H9 (cell line): ENCODE results near the gene UBE3C. TPM values are rescaled to one million over a fixed set of nuclear protein-coding genes. Genes with fewer than 3 reads are reported as not detected.

Experiments
- DNase-seq: peaks from one replicate; pipeline ENCODE4 v3.0.0-alpha.2; 2017
- H2AFZ ChIP-seq: one replicate; pipeline ENCODE4 v1.6.1; 2013; ENCODE audit warnings: mild to moderate bottlenecking, low read length, control low read depth, moderate library complexity
- H2AK5ac ChIP-seq: 2 replicates; pipeline ENCODE4 v1.6.1; 2013; ENCODE audit warnings: low read length, control low read depth, mixed read lengths; ENCODE audit not compliant: insufficient read length
- H2BK120ac ChIP-seq: one replicate; pipeline ENCODE4 v1.6.1; 2013; ENCODE audit warnings: low read depth, mild to moderate bottlenecking, low read length, control low read depth, inconsistent platforms; ENCODE audit not compliant: poor library complexity, severe bottlenecking
- H2BK12ac ChIP-seq: 2 replicates; pipeline ENCODE4 v1.6.1; 2013; ENCODE audit warnings: low read length, control low read depth, mixed read lengths, low read depth; ENCODE audit not compliant: insufficient read length
- H2BK15ac ChIP-seq: 2 replicates; pipeline ENCODE4 v1.6.1; 2013; ENCODE audit warnings: low read depth, low read length, control low read depth
- H2BK20ac ChIP-seq: one replicate; pipeline ENCODE4 v1.6.1; 2013; ENCODE audit warnings: low read depth, mild to moderate bottlenecking, low read length, control low read depth, inconsistent platforms; ENCODE audit not compliant: poor library complexity, severe bottlenecking
- H2BK5ac ChIP-seq: 2 replicates; pipeline ENCODE4 v1.6.1; 2013; ENCODE audit warnings: low read length, control low read depth, mixed read lengths; ENCODE audit not compliant: insufficient read length
- H3K14ac ChIP-seq: 2 replicates; pipeline ENCODE4 v1.6.1; 2013; ENCODE audit warnings: low read length, control low read depth; ENCODE audit not compliant: insufficient read depth
- H3K18ac ChIP-seq: 2 replicates; pipeline ENCODE4 v1.6.1; 2013; ENCODE audit warnings: low read depth, mild to moderate bottlenecking, mixed read lengths, low read length, control low read depth; ENCODE audit not compliant: insufficient read length
- H3K23ac ChIP-seq: 2 replicates; pipeline ENCODE4 v1.6.1; 2013; ENCODE audit warnings: low read length, control low read depth, mixed read lengths, low read depth; ENCODE audit not compliant: insufficient read length
- H3K23me2 ChIP-seq: 2 replicates; pipeline ENCODE4 v1.6.1; 2013; ENCODE audit warnings: low read depth, mild to moderate bottlenecking, mixed read lengths, low read length, control low read depth; ENCODE audit not compliant: insufficient read length, poor library complexity, severe bottlenecking
- H3K27ac ChIP-seq: 2 replicates; pipeline ENCODE4 v1.5.1; 2013; ENCODE audit warnings: low read length, control low read depth, mixed read lengths, low read depth; ENCODE audit not compliant: insufficient read length
- H3K27me3 ChIP-seq: 2 replicates; pipeline ENCODE4 v1.6.1; 2013; ENCODE audit warnings: low read length, control low read depth, inconsistent platforms; ENCODE audit not compliant: insufficient read depth
- H3K4ac ChIP-seq: 2 replicates; pipeline ENCODE4 v1.6.1; 2013; ENCODE audit warnings: low read depth, mild to moderate bottlenecking, control low read depth, inconsistent platforms, low read length, moderate library complexity
- H3K4me1 ChIP-seq: 2 replicates; pipeline ENCODE4 v1.6.1; 2013; ENCODE audit warnings: low read length, control low read depth, inconsistent platforms; ENCODE audit not compliant: insufficient read depth
- H3K4me2 ChIP-seq: 2 replicates; pipeline ENCODE4 v1.6.1; 2013; ENCODE audit warnings: low read length, control low read depth, mixed read lengths; ENCODE audit not compliant: insufficient read length, insufficient read depth
- H3K56ac ChIP-seq: 2 replicates; pipeline ENCODE4 v1.6.1; 2013; ENCODE audit warnings: low read depth, mild to moderate bottlenecking, mixed read lengths, low read length, control low read depth; ENCODE audit not compliant: insufficient read length
- H3K79me1 ChIP-seq: 2 replicates; pipeline ENCODE4 v1.6.1; 2013; ENCODE audit warnings: low read depth, mild to moderate bottlenecking, moderate library complexity, low read length, control low read depth, inconsistent platforms; ENCODE audit not compliant: insufficient read depth, poor library complexity, severe bottlenecking
- H3K79me2 ChIP-seq: 2 replicates; pipeline ENCODE4 v1.6.1; 2013; ENCODE audit warnings: low read length, control low read depth, inconsistent platforms; ENCODE audit not compliant: insufficient read depth
- H3K9ac ChIP-seq: 2 replicates; pipeline ENCODE4 v1.6.1; 2013; ENCODE audit warnings: low read length, control low read depth, mixed read lengths; ENCODE audit not compliant: insufficient read length; ENCODE audit errors: extremely low read depth
- H3K9me3 ChIP-seq: one replicate; pipeline ENCODE4 v1.6.1; 2013; ENCODE audit warnings: low read depth, low read length, inconsistent platforms; ENCODE audit not compliant: control insufficient read depth
- H3T11ph ChIP-seq: one replicate; pipeline ENCODE4 v1.6.1; 2013; ENCODE audit warnings: mild to moderate bottlenecking, low read length, control low read depth, inconsistent platforms
- H4K20me1 ChIP-seq: one replicate; pipeline ENCODE4 v1.6.1; 2013; ENCODE audit not compliant: control insufficient read depth, insufficient read length, insufficient read depth
- H4K5ac ChIP-seq: 2 replicates; pipeline ENCODE4 v1.6.1; 2013; ENCODE audit warnings: low read depth, mild to moderate bottlenecking, mixed read lengths, low read length, control low read depth; ENCODE audit not compliant: insufficient read length
- H4K8ac ChIP-seq: replicated peaks from 2 replicates; pipeline ENCODE4 v1.6.1; 2013; ENCODE audit warnings: low read length, control low read depth, mixed read lengths, low read depth; ENCODE audit not compliant: insufficient read length
- H4K91ac ChIP-seq: 2 replicates; pipeline ENCODE4 v1.6.1; 2013; ENCODE audit warnings: low read depth, mild to moderate bottlenecking, moderate library complexity, mixed read lengths, low read length, control low read depth; ENCODE audit not compliant: insufficient read length
- H3K27ac Mint-ChIP-seq, 3 experiments: 2 replicates in 2 of 3; 3 replicates in 1 of 3; pipeline ENCODE4 v1.8.0; 2020 to 2021; ENCODE audit warnings: mixed read lengths in 3 of 3, mild to moderate bottlenecking in 1 of 3, moderate library complexity in 1 of 3
- H3K27me3 Mint-ChIP-seq: 2 replicates; pipeline ENCODE4 v1.8.0; 2021; ENCODE audit warnings: low read depth, mild to moderate bottlenecking, moderate library complexity, mixed read lengths
- H3K36me3 Mint-ChIP-seq, 3 experiments: 2 replicates in 2 of 3; 3 replicates in 1 of 3; pipeline ENCODE4 v1.8.0; 2020 to 2021; ENCODE audit warnings: low read depth in 3 of 3, mixed read lengths in 3 of 3; ENCODE audit not compliant: insufficient read depth in 1 of 3
- H3K4me1 Mint-ChIP-seq, 2 experiments: 2 replicates each; pipeline ENCODE4 v1.8.0; 2020; ENCODE audit warnings: mixed read lengths in 2 of 2
- H3K4me3 Mint-ChIP-seq, 2 experiments: 2 replicates in 1 of 2; 3 replicates in 1 of 2; pipeline ENCODE4 v1.8.0; 2020 to 2021; ENCODE audit warnings: mild to moderate bottlenecking in 2 of 2, mixed read lengths in 2 of 2, moderate library complexity in 1 of 2
- H3K9me3 Mint-ChIP-seq, 2 experiments: 2 replicates in 1 of 2; 3 replicates in 1 of 2; pipeline ENCODE4 v1.8.0; 2020; ENCODE audit warnings: mild to moderate bottlenecking in 2 of 2, mixed read lengths in 2 of 2, moderate library complexity in 1 of 2
- WGBS: extraction: QIAGEN DNeasy Blood & Tissue Kit; methylation state at CpG from one replicate; pipeline ENCODE4 v1.1.7; 2013; ENCODE audit warnings: missing lambda C conversion rate, low lambda C conversion rate, mixed read lengths; ENCODE audit not compliant: insufficient read length; ENCODE audit errors: extremely low coverage; 5-methylcytosine and 5-hydroxymethylcytosine counted together
- total RNA-seq: library from RNA; stranded (reverse); gene quantifications from 2 replicates; pipeline ENCODE4 v1.2.1, GENCODE V29; 2021
- TF ChIP-seq, protein P1 (sequence below): fragments of 200-600 bp; sonication (generic); conservative IDR thresholded peaks from 3 replicates; pipeline ENCODE4 v1.8.0; 2021; ENCODE audit warnings: antibody characterized with exemption, mild to moderate bottlenecking

UBE3C gene
- total RNA-seq, 1 experiment from 2014 or later = 63.3 TPM

DNA sequence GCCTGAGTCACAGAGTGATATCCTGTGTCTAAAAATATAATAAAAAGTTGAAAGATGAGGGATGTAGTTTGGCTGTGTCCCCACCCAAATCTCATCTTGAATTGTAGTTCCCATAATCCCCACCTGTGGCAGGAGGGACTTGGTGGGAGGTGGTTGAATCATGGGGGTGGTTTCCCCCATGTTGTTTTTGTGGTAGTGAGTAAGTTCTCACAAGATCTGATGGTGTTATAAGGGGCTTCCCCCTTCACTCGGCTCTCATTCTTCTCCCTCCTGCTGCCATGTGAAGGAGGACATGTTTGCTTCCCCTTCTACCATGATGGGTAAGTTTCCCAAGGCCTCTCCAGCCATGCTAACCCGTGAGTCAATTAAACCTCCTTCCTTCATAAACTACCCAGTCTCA lies 25.1 kb upstream of the UBE3C start:
- Histone ChIP-seq H4K91ac (no peak overlapping the region), H3K14ac (no peak overlapping the region), H3K56ac (no peak overlapping the region), H3K27ac (no peak overlapping the region), H3K27me3 (no peaks in the 10 kb centered on the region), H3K4me2 (no peak overlapping the region), H4K8ac (no peak overlapping the region), H3K4ac (no peak overlapping the region), H2BK12ac (no peak overlapping the region), H2BK120ac (no peak overlapping the region), H3K18ac (no peak overlapping the region), H2BK15ac (no peak overlapping the region), H4K5ac (no peak overlapping the region), H2AK5ac (no peak overlapping the region), H2BK20ac (no peak overlapping the region), H3K79me2 (no peaks in the 10 kb centered on the region), H3K79me1 (no peaks in the 10 kb centered on the region), H3K9ac (no peak overlapping the region), H3K4me1 (no peaks in the 10 kb centered on the region), H3K23ac (no peak overlapping the region), H4K20me1 (no peaks in the 10 kb centered on the region), H3T11ph (no peak overlapping the region), H2BK5ac (no peak overlapping the region), H3K9me3 (no peaks in the 10 kb centered on the region), H2AFZ (no peak overlapping the region), H3K23me2 (no peaks in the 10 kb centered on the region)
- no CpG with 5 or more reads among the region's 2 CpGs for WGBS
- peaks cover 3 to 12% (median 3%) of the 10 kb centered on the region in 3 experiments; a peak in 5 of 7 replicates for H3K36me3 Mint-ChIP-seq
- TF ChIP-seq, protein P1, sequence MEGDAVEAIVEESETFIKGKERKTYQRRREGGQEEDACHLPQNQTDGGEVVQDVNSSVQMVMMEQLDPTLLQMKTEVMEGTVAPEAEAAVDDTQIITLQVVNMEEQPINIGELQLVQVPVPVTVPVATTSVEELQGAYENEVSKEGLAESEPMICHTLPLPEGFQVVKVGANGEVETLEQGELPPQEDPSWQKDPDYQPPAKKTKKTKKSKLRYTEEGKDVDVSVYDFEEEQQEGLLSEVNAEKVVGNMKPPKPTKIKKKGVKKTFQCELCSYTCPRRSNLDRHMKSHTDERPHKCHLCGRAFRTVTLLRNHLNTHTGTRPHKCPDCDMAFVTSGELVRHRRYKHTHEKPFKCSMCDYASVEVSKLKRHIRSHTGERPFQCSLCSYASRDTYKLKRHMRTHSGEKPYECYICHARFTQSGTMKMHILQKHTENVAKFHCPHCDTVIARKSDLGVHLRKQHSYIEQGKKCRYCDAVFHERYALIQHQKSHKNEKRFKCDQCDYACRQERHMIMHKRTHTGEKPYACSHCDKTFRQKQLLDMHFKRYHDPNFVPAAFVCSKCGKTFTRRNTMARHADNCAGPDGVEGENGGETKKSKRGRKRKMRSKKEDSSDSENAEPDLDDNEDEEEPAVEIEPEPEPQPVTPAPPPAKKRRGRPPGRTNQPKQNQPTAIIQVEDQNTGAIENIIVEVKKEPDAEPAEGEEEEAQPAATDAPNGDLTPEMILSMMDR = no peak
- H3K4me1 Mint-ChIP-seq = no peaks in the 10 kb centered on the region
- no peak overlapping the region for H3K27ac Mint-ChIP-seq
- peaks cover 36% of the 10 kb centered on the region for H3K27me3 Mint-ChIP-seq
- no peak overlapping the region for H3K4me3 Mint-ChIP-seq
- peaks cover 29 to 32% of the 10 kb centered on the region in 2 experiments for H3K9me3 Mint-ChIP-seq
- no peak for DNase-seq
